ENCODE data around the gene BCL11A.

Gene BCL11A

DNA sequence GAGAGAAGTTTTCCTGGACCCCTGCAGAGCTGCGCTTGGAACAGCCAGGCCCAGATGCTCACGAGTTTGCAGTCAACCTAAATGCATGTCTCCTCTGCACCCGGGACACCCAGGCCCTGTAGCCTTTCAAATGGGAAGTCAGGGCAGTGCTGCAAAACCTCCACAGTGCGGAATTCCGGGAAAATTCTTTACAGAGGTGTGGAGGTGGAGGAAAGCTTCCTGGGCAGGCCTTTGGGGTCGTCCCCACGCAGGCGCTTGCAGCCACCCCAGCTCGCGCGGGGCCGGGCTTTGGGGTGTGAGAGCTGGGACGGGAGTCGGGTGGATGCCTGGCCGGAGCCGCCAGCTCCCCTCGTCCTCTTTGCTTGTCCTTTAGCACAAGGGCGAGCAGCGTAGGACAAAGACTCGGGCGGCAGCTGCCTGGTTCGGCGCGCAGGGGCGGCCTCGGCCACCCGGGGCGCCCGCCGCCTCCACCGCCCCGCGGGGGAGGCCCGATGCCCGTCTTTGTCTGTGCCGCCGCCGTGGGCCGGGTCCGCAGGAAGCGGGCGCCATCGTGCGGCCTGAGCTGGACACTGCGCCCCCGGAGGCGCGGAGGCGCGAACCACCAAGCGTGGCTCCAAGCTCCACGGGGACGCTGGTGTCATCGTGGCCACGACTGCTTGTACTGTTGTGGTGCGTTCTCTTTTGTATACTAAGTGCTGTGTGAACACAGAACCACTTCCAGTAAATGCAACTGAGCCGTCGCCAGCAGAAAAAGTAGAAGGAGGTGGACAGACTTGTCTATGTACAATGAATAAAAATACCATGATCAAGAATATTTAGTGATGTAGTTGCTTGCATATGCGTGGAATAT, 28.2 kb upstream of the BCL11A start:
- DNase-seq (ENCODE audit: extremely low read depth, insufficient read length), result peak; percentile 82
- Histone ChIP-seq H3K27me3 (replicated peaks; ENCODE audit: control insufficient read depth, insufficient read depth, low read length) (peaks cover 1% of the 10 kb centered on the region), H3K4me3 (replicated peaks; ENCODE audit: low read depth, low read length) (0 out of 2 replicates have a peak overlapping the region, but pooled peaks have one; percentile 6), H3K36me3 (ENCODE audit: control insufficient read depth, insufficient read depth, low read length) (no peaks in the 10 kb centered on the region)
- TF ChIP-seq, protein P1, sequence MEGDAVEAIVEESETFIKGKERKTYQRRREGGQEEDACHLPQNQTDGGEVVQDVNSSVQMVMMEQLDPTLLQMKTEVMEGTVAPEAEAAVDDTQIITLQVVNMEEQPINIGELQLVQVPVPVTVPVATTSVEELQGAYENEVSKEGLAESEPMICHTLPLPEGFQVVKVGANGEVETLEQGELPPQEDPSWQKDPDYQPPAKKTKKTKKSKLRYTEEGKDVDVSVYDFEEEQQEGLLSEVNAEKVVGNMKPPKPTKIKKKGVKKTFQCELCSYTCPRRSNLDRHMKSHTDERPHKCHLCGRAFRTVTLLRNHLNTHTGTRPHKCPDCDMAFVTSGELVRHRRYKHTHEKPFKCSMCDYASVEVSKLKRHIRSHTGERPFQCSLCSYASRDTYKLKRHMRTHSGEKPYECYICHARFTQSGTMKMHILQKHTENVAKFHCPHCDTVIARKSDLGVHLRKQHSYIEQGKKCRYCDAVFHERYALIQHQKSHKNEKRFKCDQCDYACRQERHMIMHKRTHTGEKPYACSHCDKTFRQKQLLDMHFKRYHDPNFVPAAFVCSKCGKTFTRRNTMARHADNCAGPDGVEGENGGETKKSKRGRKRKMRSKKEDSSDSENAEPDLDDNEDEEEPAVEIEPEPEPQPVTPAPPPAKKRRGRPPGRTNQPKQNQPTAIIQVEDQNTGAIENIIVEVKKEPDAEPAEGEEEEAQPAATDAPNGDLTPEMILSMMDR (IDR thresholded peaks at IDR 0.05; ENCODE audit: insufficient read depth, low read length, poor library complexity, severe bottlenecking), result peak; percentile 82

DNA sequence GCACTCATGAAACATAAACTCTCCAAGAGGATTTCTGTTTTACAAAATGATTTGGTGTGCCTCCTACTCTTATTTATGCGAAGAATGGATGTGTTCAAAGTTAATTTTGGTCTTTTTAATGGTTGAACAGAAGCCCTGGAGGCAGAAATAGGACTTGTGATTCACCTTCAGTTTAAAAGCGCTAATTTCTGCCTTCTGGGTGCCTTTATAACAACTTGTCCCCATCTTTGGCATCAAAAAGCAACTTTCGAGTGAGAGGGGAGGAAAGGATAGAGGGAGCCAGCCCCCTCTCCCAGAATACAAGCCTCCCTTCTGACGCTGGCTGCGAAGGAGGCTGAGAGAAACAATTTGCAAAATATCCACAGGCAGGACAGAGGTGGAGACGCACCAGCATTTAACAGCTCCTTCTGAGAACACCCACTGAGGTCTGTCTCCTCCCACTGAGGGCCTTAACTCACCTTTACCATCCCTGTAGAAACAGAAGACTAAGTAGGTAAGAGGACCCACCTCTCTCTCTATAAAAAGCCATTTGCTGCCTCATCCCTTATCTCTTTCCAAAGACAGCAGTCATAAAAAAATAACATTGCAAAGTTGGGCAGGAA, 24.3 kb upstream of the BCL11A start:
- no peaks in the 10 kb centered on the region for H3K36me3 ChIP-seq (ENCODE audit: control insufficient read depth, insufficient read depth, low read length)
- no peak for DNase-seq (ENCODE audit: extremely low read depth, insufficient read length)
- TF ChIP-seq, protein P1 (IDR thresholded peaks at IDR 0.05; ENCODE audit: insufficient read depth, low read length, poor library complexity, severe bottlenecking), result no peak
- no peak overlapping the region for H3K4me3 ChIP-seq (replicated peaks; ENCODE audit: low read depth, low read length)
- H3K27me3 ChIP-seq (replicated peaks; ENCODE audit: control insufficient read depth, insufficient read depth, low read length), result no peaks in the 10 kb centered on the region

DNA sequence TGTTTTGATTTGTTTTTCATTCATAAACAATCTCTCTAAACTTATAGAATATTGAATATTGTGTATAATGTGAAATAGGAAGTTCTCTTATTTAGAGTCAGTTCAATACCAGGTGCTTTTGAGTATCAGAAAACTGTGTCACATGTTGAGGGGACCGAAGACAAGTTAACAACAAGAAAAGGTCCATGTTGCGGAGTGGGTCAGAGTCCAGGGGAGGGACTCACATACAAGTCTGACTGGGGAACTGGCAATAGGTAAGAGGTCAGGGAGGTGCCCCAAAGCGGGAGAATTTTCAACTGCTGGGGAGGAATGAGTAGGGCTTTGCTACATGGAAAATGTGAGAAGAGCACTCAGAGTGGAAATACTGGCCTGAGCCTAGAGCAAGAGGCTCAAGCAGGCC, 19.8 kb upstream of the BCL11A start:
- peaks cover 2% of the 10 kb centered on the region for H3K27me3 ChIP-seq (replicated peaks; ENCODE audit: control insufficient read depth, insufficient read depth, low read length)
- TF ChIP-seq, protein P1 (IDR thresholded peaks at IDR 0.05; ENCODE audit: insufficient read depth, low read length, poor library complexity, severe bottlenecking), result no peak
- H3K4me3 ChIP-seq (replicated peaks; ENCODE audit: low read depth, low read length), result no peak overlapping the region
- no peak for DNase-seq (ENCODE audit: extremely low read depth, insufficient read length)
- no peaks in the 10 kb centered on the region for H3K36me3 ChIP-seq (ENCODE audit: control insufficient read depth, insufficient read depth, low read length)

DNA sequence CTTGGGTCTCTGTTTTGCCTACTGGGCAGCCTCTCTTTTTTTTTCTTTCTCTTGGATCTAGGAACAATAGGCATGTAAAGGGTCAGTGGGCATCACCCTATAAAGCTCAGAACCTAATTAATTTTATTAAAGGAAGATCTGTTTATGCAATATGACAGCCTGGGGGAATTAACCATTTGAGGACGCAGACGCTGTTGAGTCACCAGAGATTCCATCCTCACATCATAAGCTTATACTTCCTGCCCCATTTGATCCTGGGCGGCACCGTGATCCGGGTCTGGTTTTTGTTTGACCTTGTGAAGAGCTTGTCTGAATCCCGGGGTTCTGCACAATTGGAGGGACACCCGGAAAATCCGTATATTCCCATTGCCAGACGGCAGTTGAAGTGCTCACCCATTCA, 16.8 kb upstream of the BCL11A start:
- DNase-seq (ENCODE audit: extremely low read depth, insufficient read length), result no peak
- H3K4me3 ChIP-seq (replicated peaks; ENCODE audit: low read depth, low read length), result no peak overlapping the region
- H3K36me3 ChIP-seq (ENCODE audit: control insufficient read depth, insufficient read depth, low read length), result no peaks in the 10 kb centered on the region
- H3K27me3 ChIP-seq (replicated peaks; ENCODE audit: control insufficient read depth, insufficient read depth, low read length), result peaks cover 2% of the 10 kb centered on the region
- TF ChIP-seq, protein P1 (IDR thresholded peaks at IDR 0.05; ENCODE audit: insufficient read depth, low read length, poor library complexity, severe bottlenecking), result no peak

DNA sequence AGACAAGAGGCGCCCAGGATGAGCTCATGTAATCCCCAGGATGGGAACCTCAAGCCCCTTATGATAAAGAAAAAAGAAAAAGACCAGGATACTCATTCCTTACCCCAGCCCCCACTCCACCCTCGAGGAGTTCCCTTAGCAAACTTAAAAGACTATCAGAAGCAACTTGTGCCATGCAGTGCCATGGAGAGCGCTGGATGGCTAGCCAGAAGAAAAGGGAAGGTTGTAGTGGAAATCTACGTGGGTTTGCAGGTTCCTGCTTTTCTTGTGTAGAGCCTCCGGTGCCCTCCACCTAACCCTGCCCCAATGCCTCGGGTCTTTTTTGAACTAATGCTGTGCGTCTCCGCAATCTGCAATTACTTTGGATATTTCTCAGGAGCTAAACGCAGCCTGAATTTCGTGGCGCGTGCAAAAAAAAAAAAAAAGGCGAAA, 16.2 kb upstream of the BCL11A start:
- H3K36me3 ChIP-seq (ENCODE audit: control insufficient read depth, insufficient read depth, low read length), result no peaks in the 10 kb centered on the region
- H3K4me3 ChIP-seq (replicated peaks; ENCODE audit: low read depth, low read length), result no peak overlapping the region; the same call in 1 of the 2 replicates
- H3K27me3 ChIP-seq (replicated peaks; ENCODE audit: control insufficient read depth, insufficient read depth, low read length), result peaks cover 2% of the 10 kb centered on the region
- TF ChIP-seq, protein P1 (IDR thresholded peaks at IDR 0.05; ENCODE audit: insufficient read depth, low read length, poor library complexity, severe bottlenecking), result no peak
- DNase-seq (ENCODE audit: extremely low read depth, insufficient read length), result no peak

All from GM06990 (cell line).